GM18858 (cell line): ENCODE results near the gene MAMDC2.
"Not testable (repeated sequence)": the region's sequence is repeated elsewhere in the genome, so short reads cannot be mapped to it uniquely, and the experiment has no call there.

ENCODE experiments used
- ATAC-seq: cut with Tn5 transposase; IDR thresholded peaks from one replicate; pipeline ENCODE4 v1.9.1; 2021; ENCODE audit not compliant: unreplicated experiment

Gene MAMDC2

DNA sequence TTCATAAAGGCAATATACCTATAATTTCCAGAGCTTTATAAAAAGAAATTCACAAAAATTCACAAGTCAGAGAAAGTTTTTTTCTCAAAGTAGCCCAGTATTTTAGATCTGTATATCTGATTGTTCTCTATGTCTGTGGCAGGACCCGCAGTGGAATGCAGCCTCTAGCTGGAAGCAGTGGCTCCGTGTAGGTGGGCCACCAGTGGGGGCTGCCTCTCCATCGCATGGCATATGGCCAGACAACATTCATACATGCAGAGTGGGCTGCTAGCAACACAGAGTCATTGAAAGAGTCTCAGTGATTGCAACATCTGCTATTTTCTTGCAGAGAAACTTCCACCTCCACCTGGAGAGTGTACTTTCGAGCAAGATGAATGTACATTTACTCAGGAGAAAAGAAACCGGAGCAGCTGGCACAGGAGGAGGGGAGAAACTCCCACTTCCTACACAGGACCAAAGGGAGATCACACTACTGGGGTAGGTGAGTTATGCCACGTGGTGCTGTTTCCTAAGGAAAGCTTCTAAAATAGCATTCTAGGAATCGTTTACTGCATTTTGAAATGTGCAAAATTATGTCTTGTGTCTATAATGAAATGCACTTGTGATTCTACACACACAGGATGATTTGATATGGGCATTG is 126.6 kb downstream of the MAMDC2 start:
- ATAC-seq: no peak

DNA sequence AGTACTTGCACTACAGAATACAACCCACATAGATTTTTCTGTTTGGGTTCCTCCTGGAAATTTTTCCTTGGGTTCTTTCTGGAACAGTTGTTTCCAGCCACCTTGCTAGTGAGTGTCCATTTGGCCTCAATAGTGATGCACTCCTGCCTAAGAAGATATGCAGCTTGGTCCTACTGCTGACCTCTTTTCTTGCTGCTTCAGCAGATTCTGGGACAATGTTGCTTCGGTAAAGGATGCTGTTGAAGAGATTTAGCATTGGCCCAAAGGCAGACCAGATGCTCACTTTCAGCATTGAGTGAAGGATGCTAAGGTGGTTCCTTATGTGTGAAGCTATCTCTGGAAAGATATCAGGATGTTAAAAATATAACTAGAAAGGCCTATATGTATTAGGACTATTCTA is 128.9 kb downstream of the MAMDC2 start:
- no peak for ATAC-seq

DNA sequence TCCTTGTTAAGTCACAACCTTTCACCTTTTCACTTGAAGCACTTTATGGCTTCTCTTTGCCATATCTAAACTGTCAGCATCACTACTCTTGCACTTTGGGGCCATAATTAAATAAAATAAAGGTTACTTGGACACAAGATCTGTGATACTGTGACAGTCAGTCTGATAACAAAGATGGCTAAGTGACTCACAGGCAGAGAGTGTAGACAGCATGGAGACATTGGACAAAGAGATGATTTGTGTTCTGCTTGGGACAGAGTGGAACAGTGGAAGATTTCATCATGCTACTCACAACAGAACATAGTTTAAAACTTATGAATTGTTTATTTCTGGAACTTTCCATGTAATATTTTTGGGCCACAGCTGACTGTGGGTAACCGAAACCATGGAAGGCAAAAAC is 133.5 kb downstream of the MAMDC2 start:
- no peak for ATAC-seq

DNA sequence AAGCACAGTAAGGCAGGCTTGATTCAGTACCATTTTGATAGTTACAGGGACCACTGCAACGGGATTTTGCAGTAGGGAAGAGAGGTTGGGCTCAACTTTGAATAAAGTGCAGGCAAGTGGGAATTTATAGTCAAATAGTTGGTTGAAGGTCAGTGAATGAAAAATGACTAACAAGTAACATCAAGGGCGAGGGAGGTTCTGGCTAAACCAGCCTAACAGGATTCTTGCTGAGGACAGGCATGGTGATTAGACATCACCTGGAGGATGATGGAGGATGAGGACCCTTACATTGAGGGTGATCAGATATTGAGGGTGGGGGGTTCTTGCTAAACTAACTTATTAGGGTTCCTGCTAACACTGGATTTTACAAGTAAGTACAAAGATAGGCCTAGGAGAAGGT is 149.1 kb downstream of the MAMDC2 start:
- ATAC-seq: no peak

DNA sequence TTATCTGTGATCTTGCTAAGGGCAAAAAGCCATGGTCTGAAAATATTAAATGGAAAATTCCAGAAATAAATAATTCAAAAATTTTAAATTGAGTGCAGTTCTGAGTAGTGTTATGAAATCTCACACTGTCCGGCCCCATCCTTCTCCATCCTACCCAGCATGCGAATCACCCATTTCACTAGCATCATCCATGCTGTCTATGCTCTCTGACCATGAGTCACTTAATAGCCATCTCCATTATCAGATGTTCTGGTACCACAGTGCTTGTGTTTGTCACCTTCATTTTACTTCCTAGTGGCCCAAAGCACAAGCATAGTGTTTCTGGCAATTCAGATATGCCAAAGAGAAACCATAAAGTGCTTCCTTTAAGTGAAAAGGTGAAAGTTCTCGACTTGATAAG is 151.8 kb downstream of the MAMDC2 start:
- ATAC-seq: no peak

DNA sequence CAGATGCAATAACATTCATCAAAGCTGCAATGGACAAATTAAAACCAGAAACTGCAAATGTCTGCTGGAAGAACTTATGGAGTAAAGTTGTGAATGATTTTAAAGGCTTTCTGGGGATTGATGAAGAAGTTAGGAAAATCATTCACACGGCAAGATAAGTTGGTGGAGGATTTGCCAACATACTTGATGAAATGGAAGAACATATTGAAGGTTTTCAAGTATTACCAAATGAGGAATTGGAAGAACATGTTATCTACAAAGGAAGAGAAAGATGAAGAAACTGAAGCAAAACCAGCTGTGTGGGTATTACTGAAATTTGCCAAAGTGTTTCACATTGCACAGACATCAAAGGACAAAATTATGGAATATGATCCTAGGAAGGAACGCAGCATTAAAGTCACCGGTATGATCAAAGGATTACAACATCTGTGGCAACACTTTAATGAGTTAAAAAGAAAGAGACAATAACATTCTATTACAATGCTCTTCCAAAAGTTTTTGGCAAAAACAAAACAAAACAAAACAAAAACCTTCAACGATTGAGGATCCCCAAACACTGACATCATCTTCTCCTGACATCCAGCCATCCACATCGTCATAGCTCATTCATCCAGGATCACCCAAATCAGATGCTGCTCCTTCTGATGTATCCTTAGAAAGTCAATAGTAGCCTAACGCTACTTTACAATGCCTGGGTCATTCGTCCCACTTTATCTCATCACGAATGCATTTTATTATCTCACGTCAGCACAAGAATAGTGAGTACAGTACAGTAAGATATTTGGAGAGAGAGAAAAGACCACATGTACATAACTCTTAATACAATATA is 153.8 kb downstream of the MAMDC2 start:
- ATAC-seq: no peak

DNA sequence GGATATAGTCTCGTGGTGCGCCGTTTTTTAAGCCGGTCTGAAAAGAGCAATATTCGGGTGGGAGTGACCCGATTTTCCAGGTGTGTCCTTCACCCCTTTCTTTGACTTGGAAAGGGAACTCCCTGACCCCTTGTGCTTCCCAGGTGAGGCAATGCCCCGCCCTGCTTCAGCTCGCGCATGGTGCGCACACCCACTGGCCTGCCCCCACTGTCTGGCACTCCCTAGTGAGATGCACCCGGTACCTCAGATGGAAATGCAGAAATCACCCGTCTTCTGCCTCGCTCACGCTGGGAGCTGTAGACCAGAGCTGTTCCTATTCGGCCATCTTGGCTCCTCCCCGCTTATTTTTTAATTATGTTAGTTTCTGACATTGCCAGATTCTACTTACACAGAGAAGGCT is 161.1 kb downstream of the MAMDC2 start:
- not testable (repeated sequence) for ATAC-seq

DNA sequence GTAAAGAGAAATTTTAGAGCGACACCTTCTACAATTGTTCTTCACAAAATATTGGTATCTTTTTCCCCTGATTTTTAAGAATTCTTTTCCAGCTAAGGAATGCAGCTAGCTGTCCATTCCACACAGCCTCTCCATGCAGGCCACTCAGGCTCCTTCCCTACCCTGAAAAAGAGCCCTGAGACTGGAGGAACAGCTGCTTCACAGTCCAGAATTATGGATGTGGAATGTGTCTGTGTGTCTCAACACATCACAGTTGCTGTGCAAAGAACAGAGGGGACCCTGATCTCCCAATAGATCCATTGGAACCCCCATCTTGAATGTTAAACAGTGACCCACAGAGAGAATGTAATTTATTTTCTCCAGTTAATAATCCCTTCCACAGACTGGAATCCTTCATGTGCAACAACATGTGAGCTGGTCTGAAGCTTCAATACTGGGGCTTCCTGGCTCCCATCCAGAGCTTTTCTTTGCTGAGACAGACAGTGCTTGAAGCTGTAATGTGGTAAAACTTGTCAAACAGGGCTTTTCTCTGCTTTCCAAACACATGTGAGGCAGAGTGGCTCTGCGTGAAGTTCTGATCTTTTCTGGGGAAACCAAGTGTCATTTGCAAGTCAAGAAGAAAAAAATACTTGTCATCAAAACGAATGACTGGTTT is 161.8 kb downstream of the MAMDC2 start:
- no peak for ATAC-seq

DNA sequence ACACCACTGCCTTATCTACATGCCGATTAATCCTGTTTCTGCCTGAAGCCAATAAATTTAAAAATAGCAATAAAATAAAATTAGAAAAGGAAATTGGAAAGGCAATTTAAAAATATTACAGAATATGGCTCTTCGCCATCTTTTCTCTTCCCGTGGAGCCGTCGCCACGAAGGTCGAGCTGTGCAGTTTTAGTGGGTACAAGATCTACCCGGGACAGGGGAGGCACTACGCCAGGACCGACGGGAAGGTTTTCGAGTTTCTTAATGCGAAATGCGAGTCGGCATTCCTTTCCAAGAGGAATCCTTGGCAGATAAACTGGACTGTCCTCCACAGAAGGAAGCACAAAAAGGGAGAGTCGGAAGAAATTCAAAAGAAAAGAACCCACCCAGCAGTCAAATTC is 173.4 kb downstream of the MAMDC2 start:
- no peak for ATAC-seq

DNA sequence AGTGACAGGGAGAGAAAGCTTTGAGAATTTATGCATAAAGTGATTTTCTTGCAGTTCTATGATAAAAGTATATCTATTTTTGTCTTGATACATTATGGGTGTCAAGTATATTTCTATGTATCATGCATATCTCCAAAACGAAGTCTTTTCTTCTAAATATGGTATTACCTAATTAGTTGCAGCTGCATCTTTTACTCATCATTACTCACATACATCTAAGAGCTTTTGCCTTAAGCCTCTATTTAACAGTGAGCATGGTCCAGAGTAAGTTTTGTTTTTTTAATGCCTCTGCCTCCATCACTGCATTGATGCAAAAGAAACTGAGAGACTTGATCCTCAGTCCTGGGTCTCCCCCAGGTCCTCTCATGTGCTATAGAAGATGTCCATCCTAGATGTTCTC is 175.1 kb downstream of the MAMDC2 start:
- no peak for ATAC-seq

DNA sequence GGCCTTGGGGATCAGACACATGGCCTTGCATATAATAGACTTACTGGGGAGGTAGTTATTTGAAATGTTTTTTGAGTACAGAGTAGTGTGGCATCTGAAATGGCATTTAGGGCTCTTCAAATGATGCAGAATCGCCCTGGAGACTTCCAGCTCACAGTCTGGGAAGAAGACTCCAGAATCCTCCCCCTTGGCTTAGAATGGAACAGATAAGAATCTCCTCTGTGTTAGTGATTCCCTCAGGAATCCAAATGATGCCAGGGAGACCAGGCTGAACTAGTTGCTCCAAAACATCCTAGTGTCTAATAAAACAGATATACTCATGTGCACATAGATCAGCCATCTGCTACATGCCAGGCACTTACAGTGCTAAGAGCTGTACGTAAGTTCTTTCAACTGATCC is 176.6 kb downstream of the MAMDC2 start:
- ATAC-seq: no peak

DNA sequence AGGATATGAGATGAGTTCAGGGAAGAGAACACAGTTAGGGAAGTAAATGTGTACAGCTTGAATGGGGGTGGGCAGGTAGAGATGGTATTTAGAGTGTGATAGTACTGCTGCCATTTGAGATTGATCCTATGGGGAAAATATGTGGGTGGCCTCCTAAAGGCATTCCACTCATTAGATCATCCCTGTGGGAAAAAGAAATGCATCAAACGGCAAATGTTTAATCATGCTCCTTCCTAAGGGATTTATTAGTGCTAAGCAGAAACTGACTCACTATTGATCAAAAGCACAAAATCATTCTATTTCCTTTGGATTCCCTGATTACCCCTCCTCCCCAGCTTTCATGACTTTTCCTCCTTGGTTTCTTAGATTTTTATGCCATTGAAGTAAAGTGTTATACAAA is 178.7 kb downstream of the MAMDC2 start:
- ATAC-seq: no peak

DNA sequence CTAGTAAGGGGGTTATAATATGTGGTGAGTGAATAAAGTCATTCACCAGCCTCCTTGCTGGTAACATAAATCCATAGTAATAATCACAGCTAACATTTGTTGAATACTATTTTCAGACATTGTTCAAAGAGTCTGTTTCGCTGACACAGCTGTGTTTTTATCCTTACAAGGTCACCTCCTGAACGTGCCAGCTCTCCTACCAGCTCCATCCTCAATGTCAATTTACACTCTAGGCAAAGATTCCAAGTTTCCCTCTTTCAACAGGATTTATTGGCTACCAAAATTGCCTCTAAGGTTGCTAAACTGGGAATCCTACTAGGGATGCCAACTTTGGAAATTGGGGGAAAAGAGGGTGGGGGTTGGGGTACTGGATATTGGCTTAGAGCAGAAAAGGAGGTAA is 184.5 kb downstream of the MAMDC2 start:
- no peak for ATAC-seq

DNA sequence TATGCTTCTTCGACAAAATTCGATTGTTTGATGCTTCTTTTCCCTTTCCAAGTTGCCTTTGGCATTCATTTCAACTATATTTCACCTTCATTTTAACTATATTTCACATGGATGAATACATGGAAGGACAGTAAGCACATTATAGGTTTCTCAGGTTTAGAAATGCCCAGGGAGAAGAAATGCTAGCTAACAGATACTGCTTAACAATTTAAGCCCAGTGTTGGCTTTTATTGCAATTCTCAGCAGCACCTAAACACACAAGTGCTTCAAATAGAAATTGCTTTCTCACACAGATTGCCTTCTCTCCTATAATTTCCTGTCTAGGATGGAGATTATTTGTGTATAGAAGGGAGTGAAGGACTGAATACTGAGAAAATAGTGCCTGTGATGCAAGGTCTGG is 185.0 kb downstream of the MAMDC2 start:
- no peak for ATAC-seq

DNA sequence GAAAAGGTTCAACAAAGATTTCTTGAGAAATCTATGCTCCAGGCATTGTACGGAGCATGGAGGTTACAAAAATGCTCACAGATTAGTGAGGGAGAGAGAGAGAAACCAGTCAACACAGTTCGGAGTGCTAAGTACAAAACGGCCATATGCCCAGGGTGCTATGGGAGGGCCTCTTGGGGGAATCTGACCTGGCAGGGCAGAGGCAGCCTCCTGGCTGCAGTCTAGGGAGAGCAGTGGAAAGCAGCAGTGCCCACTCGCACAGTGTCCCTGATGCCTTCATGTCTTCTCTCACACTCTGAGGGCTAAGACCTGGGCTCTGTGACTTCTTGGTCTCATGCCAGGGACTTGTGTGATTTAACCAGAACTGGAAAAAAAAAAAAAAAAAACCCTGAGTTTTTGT is 185.4 kb downstream of the MAMDC2 start:
- no peak for ATAC-seq

DNA sequence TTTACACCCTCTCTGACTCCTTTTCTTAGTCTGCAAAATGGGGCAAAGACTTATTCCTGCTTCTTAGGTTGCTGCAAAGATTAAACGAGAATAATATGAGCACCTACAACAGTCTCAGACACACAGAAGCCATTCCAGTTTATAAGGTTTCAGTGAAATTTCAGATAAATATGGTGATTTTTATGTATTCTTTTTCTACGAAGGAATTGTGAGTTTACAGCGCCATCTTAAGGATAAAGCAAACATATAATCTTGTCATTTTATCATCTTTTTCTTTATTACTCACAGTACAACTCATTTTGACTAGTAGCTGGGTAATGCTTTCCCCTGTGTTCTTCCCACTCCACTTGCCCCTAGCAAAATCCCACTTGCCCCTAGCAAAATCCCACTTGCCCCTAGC is 185.9 kb downstream of the MAMDC2 start:
- no peak for ATAC-seq

DNA sequence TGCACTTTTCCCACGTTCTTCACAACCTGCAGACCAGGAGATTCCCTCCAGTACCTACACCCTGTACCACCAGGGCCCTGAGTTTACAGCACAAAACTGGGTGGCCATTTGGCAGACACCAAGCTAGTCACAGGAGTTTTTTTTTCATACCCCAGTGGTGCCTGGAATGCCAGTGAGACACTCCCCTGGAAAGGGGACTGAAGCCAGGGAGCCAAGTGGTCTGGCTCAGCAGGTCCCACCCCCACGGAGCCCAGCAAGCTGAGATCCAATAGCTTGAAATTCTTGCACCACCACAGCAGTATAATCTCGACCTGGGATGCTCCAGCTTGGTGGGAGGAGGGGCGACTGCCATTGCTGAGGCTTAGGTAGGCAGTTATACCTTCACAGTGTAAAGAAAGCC is 188.8 kb downstream of the MAMDC2 start:
- no peak for ATAC-seq

DNA sequence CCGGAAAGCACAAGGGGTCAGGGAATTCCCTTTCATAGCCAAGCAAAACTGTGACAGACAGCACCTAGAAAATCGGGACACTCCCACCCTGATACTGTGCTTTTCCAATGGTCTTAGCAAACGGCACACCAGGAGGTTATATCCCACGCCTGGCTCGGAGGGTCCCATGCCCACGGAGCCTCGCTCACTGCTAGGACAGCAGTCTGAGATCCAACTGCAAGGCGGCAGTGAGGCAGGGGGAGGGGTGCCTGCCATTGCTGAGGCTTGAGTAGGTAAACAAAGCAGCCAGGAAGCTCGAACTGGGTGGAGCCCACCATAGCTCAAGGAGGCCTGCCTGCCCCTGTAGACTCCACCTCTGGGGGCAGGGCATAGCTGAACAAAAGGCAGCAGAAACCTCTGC is 190.6 kb downstream of the MAMDC2 start:
- ATAC-seq: not testable (repeated sequence)

DNA sequence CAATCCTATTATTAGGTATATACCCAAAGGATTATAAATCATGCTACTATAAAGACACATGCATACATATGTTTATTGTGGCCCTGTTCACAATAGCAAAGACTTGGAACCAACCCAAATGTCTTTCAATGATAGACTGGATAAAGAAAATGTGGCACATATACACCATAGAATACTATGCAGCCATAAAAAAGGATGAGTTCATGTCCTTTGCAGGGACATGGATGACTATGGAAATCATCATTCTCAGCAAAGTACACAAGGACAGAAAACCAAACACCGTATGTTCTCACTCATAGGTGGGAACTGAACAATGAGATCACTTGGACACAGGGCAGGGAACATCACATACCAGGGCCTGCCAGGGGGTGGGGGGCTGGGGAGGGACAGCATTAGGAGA is 202.3 kb downstream of the MAMDC2 start:
- ATAC-seq: not testable (repeated sequence)

DNA sequence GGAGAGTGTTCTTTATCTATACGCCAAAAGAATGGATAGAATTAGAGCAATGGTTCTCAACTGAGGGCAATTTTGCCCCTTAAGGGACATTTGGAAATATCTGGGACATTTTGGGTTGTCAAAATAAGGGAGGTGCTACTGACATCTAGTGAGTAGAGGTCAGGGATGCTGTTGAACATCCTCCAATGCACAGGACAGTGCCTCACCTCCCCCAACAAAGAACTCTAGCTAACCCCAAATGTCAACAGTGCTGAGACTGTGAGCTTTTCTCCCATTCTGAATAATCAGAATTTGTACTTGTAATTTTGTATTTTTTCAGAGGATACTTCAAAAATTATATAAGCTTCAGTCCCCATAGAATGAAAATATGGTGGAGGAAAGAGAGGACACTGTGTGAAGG is 206.6 kb downstream of the MAMDC2 start:
- ATAC-seq: no peak

DNA sequence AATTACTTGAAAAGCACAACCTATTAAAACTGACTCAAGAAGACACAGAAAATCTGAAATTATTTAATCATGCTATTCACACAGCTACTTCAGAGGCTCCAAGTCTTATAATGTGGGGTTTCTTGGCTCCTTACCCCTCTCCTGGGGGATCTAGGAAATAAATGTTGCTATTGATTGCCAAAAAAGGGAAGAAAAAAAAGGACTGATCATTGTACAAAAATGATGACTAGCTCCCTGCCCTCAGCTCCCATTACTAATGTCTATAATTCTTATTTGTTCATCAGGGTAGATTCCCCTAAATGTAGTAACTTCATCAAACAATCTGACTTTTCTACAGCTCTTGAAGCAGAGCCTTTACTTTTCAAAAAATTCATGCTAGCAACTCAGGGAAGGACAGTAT is 211.8 kb downstream of the MAMDC2 start:
- ATAC-seq: no peak

DNA sequence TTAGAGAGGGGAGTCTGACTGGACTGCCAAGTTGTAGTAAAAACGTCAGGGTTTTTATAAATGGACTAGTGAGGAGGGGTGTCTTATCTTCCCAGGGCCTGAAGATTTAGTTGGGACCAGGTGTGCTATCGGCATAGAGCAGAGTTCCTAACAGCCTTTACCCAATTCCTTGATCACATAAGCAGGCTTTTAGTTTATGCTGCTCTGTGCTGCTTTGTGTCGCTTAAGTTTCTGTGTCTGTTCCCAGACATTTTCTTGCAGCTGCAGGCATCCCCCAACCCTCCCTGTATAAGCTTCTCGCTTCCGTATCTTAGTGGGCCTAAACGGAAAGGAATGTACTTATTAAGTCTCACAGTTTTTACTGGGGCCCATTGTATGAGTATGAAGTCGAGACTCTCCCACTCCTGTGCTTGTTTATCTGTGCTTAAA is 212.5 kb downstream of the MAMDC2 start:
- no peak for ATAC-seq
